Nephron (organoid): ENCODE measurements around the gene PLS3.

Experiments used
- H3K27ac Mint-ChIP-seq, 3 experiments: 2 replicates each; pipeline ENCODE4 v1.8.0; 2020; ENCODE audit warnings: mixed read lengths in 3 of 3, mild to moderate bottlenecking in 2 of 3, moderate library complexity in 1 of 3
- H3K27me3 Mint-ChIP-seq: 2 replicates; pipeline ENCODE4 v1.8.0; 2021; ENCODE audit warnings: low read depth, mild to moderate bottlenecking, moderate library complexity, mixed read lengths
- H3K36me3 Mint-ChIP-seq: 2 replicates; pipeline ENCODE4 v1.8.0; 2020; ENCODE audit warnings: low read depth, mixed read lengths
- H3K4me1 Mint-ChIP-seq: 2 replicates; pipeline ENCODE4 v1.8.0; 2020; ENCODE audit warnings: mixed read lengths
- H3K4me3 Mint-ChIP-seq, 3 experiments: 2 replicates each; pipeline ENCODE4 v1.8.0; 2020; ENCODE audit warnings: mild to moderate bottlenecking in 3 of 3, mixed read lengths in 3 of 3, moderate library complexity in 2 of 3
- H3K9me3 Mint-ChIP-seq: 2 replicates; pipeline ENCODE4 v1.8.0; 2020; ENCODE audit warnings: mixed read lengths
- CTCF ChIP-seq, 3 experiments: fragments of 200-600 bp; sonication (generic); IDR thresholded peaks; one replicate each; pipeline ENCODE4 v1.5.0; 2021; ENCODE audit warnings: antibody characterized with exemption in 3 of 3; ENCODE audit not compliant: unreplicated experiment in 3 of 3

PLS3 gene

GRCh38 chrX:115598556-115598955, 37.6 kb downstream of the PLS3 start:
- Mint-ChIP-seq H3K27me3 (no peaks in the 10 kb centered on the region), H3K4me1 (peaks cover 55% of the 10 kb centered on the region), H3K27ac (no peak overlapping the region), H3K9me3 (no peaks in the 10 kb centered on the region), H3K4me3 (no peak overlapping the region), H3K36me3 (peaks cover 4% of the 10 kb centered on the region)
- no peak for TF ChIP-seq CTCF (IDR thresholded peaks at IDR 0.05; ENCODE audit: unreplicated experiment in 3 of 3)

GRCh38 chrX:115602308-115602707, 41.3 kb downstream of the PLS3 start:
- H3K27me3 Mint-ChIP-seq = no peaks in the 10 kb centered on the region
- H3K4me3 Mint-ChIP-seq = no peak overlapping the region
- H3K36me3 Mint-ChIP-seq = peaks cover 9% of the 10 kb centered on the region
- TF ChIP-seq CTCF (IDR thresholded peaks at IDR 0.05; ENCODE audit: unreplicated experiment in 3 of 3) = no peak
- peaks cover 30% of the 10 kb centered on the region for H3K4me1 Mint-ChIP-seq
- H3K27ac Mint-ChIP-seq = peak overlapping the region in 1 of 3 experiments; percentile 65
- no peaks in the 10 kb centered on the region for H3K9me3 Mint-ChIP-seq

GRCh38 chrX:115602729-115603389, 41.9 kb downstream of the PLS3 start:
- H3K9me3 Mint-ChIP-seq = no peaks in the 10 kb centered on the region
- H3K4me3 Mint-ChIP-seq = no peak overlapping the region
- peaks cover 28% of the 10 kb centered on the region for H3K4me1 Mint-ChIP-seq

GRCh38 chrX:115603534-115604074, 42.6 kb downstream of the PLS3 start:
- H3K4me1 Mint-ChIP-seq = peaks cover 26% of the 10 kb centered on the region
- no peak overlapping the region for H3K4me3 Mint-ChIP-seq
- no peaks in the 10 kb centered on the region for H3K27me3 Mint-ChIP-seq
- peaks cover 13% of the 10 kb centered on the region for H3K36me3 Mint-ChIP-seq
- peak overlapping the region in 1 of 3 experiments; percentile 65 for H3K27ac Mint-ChIP-seq
- no peak for TF ChIP-seq CTCF (IDR thresholded peaks at IDR 0.05; ENCODE audit: unreplicated experiment in 3 of 3)
- no peaks in the 10 kb centered on the region for H3K9me3 Mint-ChIP-seq

More at GRCh38 chrX:115602729-115603389, 41.9 kb downstream of the PLS3 start:
- peaks cover 9% of the 10 kb centered on the region for H3K36me3 Mint-ChIP-seq
- TF ChIP-seq CTCF (IDR thresholded peaks at IDR 0.05; ENCODE audit: unreplicated experiment in 3 of 3) = no peak
- no peaks in the 10 kb centered on the region for H3K27me3 Mint-ChIP-seq
- H3K27ac Mint-ChIP-seq = peak overlapping the region in 1 of 3 experiments; percentile 65

- no peaks in the 10 kb centered on the region for H3K9me3 Mint-ChIP-seq
- peaks cover 24% of the 10 kb centered on the region for H3K36me3 Mint-ChIP-seq
- peaks cover 22% of the 10 kb centered on the region for H3K4me1 Mint-ChIP-seq
- H3K27me3 Mint-ChIP-seq = no peaks in the 10 kb centered on the region
- H3K4me3 Mint-ChIP-seq = no peak overlapping the region
- H3K27ac Mint-ChIP-seq = peak overlapping the region in 1 of 3 experiments; percentile 12
- no peak for TF ChIP-seq CTCF (IDR thresholded peaks at IDR 0.05; ENCODE audit: unreplicated experiment in 3 of 3)
Observed at GRCh38 chrX:115606861-115607260, 45.9 kb downstream of the PLS3 start.

- Mint-ChIP-seq H3K27ac (no peak overlapping the region), H3K4me1 (peaks cover 25% of the 10 kb centered on the region)
Observed at GRCh38 chrX:115609621-115610020, 48.6 kb downstream of the PLS3 start.

More at GRCh38 chrX:115609621-115610020, 48.6 kb downstream of the PLS3 start:
- peaks cover 25% of the 10 kb centered on the region for H3K36me3 Mint-ChIP-seq
- H3K27me3 Mint-ChIP-seq = no peaks in the 10 kb centered on the region
- TF ChIP-seq CTCF (IDR thresholded peaks at IDR 0.05; ENCODE audit: unreplicated experiment in 3 of 3) = no peak
- H3K9me3 Mint-ChIP-seq = no peaks in the 10 kb centered on the region
- H3K4me3 Mint-ChIP-seq = no peak overlapping the region
